GM19467 (cell line): Measurements from ENCODE around the gene ACOXL.
A peak's percentile ranks its signal among the peaks of the same experiment; 100 is the strongest.

Source experiments
- ATAC-seq: cut with Tn5 transposase; IDR thresholded peaks from one replicate; pipeline ENCODE4 v1.9.1; 2021; ENCODE audit warnings: mild to moderate bottlenecking, moderate library complexity; ENCODE audit not compliant: unreplicated experiment

ACOXL gene

DNA sequence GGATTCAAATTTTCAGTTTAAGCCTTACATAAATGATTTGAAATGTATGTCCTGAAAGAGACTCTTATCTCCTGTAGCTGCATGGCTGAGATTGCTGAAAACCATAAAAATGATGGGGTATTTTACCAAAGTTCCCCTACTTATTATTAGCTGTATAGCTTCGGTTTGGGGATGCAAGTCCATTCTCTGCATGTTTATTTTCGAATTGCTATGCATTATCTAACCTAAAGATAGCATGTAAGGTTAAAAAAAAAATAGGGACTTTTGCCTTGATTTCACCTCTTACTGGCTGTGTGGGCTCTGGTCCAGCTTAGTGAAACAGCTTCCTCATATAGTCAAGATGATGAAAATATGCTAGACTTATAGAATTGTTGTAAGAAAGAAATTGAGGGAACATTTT lies 14.0 kb upstream of the ACOXL start:
- ATAC-seq = no peak

GRCh38 chr2:110718990-110719389 lies 13.4 kb upstream of the ACOXL start:
- ATAC-seq = no peak

DNA sequence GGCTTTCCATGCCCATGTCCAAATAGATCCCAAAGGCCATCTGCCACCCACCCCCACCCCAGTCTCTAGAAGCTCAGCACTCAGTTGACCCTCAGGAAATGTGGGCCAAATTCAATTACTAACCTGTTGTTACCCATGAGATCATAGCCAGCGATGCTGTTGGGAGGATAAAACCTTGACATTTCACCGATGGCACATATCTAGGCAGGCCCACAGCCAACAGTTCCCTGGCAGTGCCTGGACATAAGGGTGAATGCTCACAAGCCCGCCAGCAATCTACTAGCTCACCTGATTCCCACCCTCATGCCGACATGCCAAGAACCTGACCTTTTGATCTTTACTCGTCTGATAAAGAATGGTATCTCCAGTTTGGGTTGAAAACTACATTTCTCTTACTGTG lies 11.8 kb upstream of the ACOXL start:
- ATAC-seq = no peak

DNA sequence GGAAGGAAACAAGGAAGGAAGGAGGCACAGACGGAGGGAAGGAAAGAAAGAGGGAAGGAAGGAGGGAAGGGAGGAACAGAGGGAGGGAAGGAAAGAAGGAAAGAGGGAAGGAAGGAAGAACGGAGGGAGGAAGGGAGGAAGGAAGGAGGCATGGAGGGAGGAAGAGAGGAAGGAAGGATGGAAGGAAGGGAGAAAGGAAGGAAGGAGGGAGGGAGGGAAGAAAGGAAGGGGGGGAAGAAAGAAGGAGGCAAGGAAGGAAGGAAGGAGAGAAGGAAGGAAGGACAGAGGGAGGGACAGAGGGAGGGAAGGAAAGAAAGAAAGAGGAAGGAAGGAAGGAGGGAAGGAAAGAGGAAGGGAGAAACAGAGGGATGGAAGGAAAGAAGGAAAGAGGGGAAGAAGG lies 7.6 kb upstream of the ACOXL start:
- ATAC-seq = no peak

DNA sequence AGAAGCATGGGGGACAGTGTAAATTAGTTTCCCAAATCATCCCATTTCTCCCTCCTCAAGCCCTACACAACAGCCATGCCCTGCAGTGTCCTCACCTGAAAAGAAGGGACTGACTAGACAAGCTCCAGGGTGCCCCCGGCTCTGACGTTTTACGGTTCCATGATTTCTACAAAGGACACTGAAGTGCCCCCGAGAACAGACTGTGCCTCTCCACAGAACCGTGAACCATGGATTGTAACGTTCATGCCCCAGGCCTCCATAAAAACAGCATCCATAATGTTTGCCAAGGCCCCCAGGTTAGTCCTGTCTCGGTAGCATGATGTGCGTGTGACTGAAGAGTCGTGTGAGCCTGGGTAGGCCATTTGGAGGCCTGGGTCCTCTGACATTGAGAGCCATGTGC lies 7.0 kb upstream of the ACOXL start:
- no peak for ATAC-seq

DNA sequence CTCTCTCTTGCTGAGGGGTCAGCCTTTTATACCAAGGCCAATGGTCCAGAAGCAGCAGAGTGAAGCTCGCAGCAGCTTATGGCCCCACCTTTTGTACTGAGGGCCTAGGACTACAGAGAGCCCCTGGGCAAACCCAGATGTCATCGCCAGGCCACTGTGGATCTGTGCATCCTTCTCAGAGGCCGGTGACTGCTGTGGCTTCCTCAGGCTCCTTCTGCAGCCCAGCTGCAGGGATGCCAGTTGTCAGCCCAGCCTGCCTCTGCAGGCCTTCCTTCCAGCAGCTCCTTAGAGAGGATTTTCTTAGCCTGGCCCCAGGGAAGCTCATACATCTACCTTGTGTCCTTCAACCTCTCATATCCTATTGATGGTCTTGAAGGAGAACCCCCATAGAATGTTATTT lies 6.5 kb upstream of the ACOXL start:
- no peak for ATAC-seq

DNA sequence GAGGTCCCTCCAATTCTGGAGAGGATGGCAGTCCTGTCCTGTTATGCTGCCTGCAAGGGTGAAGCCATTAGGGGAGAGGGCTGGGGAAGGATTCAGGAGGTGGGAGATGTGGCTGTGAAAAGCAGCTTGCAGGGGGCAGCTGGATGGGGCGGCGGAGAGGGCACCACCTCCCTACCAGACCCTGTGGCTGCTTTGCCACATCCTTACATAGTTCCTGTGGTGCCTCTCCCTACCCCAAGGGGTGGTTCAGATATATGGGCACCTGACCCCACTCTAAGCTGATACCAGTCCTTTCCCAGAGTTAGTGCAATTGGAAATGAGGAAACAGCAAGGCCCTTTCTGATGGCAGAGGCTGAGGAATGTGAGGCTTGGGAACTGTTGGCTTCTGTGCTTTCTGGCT lies 6.1 kb upstream of the ACOXL start:
- no peak for ATAC-seq

DNA sequence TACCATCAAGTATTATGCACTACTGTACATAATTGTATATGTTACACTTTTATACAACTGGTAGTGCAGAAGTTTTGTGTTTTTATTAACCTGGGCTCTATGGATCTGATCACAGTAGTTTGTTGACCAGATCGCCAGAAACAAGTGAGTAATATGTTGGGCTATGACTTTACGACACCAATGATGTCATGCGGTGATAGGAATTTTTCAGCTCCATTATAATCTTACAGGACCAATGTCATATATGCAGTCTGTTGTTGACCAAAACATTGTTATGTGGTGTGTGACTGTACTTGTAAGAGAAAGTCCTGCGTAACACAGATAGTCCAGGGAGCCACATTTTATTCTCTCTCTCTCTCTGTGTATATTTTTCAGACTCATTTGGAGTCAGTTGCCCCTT lies 4.5 kb upstream of the ACOXL start:
- ATAC-seq = no peak

DNA sequence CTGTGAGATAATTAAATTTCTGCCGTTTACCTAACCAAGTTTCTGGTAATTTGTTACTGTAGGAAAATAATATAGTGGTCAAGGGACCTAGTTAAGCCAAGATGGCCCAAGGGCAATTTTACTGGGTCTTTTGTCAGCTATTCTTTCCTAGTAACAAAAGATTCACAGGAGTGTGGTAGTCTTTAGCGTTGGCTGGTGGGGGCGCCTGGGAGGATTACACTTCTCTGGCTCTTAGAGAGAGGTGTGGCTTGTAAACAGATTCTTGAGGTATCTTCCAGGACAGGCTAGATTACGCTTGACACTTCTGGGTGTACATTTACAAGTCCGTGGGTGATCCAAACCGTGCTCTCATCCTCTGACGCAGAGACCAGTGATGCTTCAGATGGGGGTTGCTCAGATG lies 3.3 kb upstream of the ACOXL start:
- ATAC-seq = no peak

GRCh38 chr2:110731064-110731463 lies 1.3 kb upstream of the ACOXL start:
- ATAC-seq = no peak

DNA sequence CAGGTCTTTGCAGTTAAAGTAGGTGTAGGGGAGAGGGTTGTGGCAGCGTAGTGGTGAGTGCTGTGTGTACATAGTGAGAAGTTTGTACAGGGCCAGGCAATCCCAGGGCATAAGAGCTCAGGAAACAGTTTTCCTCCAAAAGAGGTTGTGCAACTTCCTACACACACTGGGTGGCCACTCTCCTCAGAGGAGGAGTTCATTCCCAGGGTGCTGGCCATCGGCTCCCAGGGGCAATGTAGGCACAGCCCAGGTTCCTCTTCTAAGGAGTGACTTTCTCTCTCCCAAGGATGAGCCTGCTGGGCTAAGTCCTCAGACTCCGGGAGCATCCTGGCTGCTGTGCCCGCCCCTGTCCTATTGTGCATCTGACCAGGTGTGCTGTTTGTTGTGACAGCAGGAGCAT lies 3.0 kb downstream of the ACOXL start:
- ATAC-seq = no peak

- no peak for ATAC-seq
Measured at GRCh38 chr2:110737783-110738182, 5.4 kb downstream of the ACOXL start.

DNA sequence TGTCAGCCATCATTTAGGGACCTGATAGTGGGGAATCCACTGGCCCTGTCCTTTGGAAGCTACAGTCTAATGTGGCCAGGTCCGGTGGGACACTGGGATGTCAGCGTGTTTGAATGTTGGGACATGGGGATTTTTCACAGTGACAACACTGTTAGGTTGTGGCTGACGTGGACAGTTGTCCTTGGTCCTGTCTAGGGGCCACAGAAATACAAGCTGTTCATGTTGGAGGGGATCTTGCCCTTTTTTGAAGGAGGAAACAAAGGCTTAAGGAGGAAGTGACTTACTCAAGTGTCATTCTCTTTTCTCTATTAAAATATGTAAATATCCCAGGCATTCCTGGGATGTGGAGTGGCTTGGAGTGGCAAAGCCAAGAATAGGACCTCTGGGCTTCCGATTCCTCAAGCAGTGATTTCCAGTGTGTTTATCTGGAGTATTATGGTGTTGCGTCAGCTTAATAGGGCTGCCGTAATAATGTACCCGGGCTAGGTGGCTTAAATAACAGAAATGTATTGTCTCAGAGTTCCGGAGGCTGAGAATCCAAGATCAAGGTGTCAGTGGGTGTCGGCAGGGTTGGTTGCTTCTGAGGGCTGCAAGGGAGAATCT lies 8.5 kb downstream of the ACOXL start:
- ATAC-seq = no peak

DNA sequence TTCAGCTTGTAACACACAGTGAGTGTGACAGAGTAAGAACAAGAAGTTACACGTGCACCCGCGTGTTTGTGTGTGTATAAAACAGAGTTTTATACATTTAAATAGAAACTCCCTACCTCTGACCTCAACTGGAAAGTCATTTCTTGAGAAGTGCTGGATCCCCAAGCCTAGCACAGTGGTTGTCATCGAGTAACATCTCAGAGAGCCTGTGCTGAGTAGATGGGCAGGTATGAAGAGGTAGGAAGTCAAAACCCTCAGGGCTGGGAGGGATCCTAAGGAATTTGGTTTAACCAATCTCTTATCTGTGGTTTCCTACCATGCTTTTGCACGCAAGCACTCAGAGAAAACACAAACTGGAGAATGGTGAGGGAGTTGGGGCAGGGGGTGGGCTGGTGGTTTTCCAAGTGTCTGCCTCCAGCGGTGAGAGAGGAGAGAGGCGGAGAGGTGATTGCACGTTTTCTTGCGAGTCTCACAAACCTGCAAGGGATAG lies 9.2 kb downstream of the ACOXL start:
- no peak for ATAC-seq

DNA sequence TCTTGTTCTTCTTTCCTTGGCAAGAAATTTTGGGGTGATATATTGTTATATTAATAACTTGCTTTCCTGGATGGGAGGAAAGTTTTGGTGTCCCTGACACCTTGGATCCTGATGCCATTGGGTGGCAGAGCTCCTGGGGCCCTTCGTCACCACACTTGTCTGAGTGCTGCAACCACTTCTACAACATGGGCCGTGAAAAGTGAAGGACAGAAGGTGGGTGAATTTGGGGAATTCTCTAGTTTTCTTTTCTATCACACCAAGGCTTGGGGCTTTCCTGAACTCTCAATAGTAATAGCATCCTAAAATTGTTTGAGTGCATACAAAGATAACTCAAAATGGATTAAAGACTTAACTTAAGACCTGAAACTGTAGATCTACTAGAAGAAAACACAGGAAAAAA lies 10.0 kb downstream of the ACOXL start:
- ATAC-seq = no peak

GRCh38 chr2:110743600-110743999 lies 11.2 kb downstream of the ACOXL start:
- no peak for ATAC-seq

- ATAC-seq = no peak
Measured at GRCh38 chr2:110744429-110744828, 12.1 kb downstream of the ACOXL start.

DNA sequence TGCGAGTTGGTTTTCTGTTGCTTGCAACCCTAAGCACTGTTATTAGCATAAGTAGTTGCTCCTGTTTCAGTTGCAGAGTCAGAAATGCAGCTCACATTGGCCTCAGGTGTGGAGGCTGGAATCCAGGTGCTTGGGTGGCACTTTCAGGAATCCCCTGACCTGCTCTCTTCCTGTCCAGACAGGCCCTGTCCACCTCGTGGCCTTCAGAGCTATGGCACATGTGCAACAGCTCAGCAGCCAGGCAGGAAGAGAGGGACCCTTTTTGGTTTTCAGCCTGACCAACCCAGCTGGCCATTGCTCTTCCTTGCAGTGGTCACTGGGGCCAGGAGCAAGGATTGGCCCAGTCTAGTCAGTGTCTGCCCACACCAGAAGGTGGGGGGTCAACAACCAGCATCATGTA lies 12.7 kb downstream of the ACOXL start:
- ATAC-seq = no peak

DNA sequence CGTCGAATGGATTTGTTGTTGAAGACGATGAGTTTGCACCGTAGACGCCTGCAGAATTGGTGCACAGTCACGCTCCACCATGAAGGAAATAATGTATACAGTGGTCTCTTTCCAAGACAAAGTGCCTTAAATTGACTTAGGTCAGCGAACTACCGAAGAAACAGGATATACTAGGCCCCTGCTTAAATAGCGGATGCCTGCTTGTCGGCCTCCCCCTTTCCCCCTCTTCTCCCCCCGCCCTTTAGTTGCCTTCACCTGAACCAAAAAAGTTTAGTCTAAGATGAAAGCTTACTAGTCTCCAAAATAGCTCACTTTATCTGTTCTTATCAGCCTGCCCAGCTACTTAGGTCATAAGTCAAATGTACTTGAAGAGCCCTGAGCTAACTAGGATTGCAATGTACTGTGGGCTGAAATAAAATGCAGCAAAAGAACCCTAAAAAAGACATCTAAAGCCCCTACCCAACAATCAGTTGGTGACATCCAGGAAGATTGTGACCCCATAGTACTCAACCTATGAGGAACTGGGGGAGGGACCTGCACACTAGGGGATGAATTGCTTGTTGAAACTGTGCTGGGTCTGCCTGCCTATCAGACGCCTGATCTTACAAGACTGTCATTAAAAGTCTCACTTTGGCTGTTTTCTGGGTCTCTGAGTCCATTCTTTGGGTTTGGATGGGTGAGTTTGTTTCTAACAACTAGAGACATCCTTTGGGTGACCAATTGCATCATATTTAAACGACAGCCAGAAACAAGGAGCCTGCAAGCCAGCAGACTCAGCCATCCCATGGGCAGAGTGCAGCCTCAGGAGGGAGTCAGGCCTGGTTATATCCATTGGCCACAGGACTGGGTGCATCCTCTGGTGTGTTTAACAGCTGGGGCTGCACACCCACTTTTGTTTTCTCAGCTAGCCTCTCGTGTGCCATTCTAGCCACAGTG lies 14.5 kb downstream of the ACOXL start:
- ATAC-seq = no peak

DNA sequence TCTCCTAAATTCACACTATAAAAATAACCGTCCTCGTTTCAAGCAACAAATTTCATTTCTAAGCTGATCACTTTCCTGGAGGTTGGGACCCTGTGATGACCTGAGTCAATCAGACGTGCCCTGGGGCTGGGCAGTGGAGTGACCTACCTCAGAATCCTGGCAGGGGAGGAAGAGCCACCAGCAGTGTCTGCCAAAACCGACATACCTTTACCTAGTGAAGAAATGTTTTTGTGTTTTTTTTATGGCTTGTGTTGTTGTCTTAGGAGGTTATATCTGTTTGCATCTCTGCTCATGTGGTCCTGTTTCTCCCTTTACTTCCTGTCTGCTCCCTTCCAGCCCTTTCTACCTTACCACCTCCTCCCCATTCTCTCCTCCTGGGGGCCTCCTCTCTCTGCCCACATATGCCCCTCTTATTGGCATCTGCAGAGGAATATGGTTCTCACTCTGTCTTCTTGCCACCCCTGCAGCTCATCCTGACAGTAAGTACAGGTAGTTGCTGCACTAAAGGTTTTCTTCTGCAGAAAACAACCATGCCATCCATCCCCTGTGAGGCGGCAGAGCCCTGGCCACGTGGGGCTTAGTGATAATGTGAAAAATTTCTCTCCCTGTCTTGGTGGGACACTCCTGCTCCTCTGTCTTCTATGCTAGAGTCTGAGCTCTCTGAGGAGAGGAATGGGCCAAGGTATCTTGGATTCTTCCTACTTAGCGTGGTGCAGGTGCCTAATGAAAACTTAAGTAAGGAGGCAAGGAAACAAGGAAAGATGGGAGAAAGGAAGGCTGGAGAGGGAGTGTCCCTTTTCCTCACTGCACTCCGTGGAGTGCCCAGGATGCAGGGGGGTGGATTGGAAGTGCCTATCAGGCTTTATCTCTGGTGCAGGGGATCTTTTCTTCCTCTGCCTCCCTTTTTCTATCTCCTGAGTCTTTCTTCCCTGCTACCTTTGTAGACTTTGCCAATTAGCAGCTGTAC lies 15.4 kb downstream of the ACOXL start:
- no peak for ATAC-seq

GRCh38 chr2:110748489-110748867 lies 16.1 kb downstream of the ACOXL start:
- ATAC-seq = peak; percentile 97
